Left kidney (tissue), 2 donors: ENCODE results near the gene MPP7. TPM values are rescaled to one million over a fixed set of nuclear protein-coding genes. Genes with fewer than 3 reads are reported as not detected.

Source experiments
- DNase-seq: peaks from one replicate; pipeline ENCODE4 v3.0.0-alpha.2; 2013
- polyA plus RNA-seq: library from polyadenylated mRNA; unstranded; fragments of 120-200 nt; gene quantifications from one replicate; pipeline ENCODE4 v1.2.1, GENCODE V29; 2013; ENCODE audit not compliant: insufficient read length

MPP7 gene
- polyA plus RNA-seq, 1 donor: 8.8 TPM

DNA sequence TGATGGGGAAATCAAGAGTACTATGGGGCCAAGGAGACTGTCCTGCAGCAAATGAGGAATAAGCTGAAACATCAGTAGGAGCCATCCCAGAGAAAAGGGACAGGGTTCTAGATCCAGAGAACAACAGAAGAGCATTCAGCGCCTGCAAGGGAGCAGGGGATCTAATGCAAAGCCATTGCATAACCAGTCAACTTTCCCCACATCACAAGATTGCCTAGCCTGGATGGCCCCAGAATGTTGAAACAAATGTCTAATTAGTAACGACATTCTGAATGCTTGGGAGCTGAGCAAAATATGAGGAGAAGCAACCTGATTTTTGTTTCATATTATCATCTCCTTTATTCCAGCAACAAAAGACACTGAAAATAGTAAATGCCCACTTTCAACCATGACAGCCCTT is 2.7 kb upstream of the MPP7 start:
- DNase-seq: no peak

DNA sequence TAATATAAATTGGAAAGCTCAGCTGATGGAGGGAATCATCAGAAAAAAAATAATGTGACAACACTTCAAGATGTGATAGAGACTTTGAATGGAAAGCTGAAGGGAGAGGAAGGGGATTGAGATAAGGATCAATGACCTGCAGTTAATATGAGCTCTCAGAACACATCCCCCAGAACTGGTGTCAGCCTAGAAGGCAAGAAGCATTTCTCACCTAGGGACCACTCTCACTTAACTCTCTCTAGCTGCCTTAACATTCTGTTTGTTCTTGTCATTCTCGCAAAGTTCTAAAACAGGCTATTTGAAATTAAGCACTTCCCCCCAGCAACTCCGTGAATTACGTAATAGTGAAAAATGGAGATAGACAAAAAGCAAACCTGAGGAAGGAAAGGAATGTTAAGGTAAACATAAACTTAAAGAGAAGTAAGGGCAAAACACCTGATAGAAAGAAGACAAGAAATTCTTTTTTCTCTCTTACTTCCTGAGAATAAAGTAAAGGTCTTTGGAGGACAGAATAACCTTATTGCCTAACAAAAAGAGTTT is 1.2 kb upstream of the MPP7 start:
- DNase-seq: no peak

DNA sequence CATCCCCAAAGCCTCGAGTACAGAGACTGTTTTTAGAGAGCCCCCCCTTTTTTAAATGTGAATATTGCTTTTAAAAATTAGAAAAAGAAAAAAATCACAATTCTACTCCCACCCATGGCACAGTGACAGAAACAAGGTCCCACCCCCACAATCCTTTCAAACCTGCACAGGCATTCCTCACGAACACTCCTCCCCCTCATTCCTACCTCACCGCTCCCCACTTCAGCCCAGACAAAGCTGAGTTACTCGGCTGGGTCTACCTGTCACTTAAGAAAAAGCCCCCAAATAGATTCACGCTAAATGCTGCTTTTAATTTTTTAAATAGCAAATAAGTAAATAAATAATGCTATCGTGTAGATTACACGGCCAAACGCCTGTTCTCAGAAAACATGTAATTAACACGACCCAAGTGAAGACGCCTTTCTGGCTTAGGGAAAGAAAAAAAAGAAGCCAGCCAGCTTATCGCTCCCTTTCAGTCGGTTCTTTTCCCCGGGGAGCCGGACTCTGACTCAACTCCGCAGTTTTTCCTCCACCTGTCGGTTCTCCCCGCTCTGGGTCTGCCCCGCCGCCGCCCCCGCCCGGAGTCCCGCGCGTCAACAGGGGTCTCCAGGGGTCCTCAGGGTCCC is 739 bp downstream of the MPP7 start:
- peak; percentile 42 for DNase-seq

DNA sequence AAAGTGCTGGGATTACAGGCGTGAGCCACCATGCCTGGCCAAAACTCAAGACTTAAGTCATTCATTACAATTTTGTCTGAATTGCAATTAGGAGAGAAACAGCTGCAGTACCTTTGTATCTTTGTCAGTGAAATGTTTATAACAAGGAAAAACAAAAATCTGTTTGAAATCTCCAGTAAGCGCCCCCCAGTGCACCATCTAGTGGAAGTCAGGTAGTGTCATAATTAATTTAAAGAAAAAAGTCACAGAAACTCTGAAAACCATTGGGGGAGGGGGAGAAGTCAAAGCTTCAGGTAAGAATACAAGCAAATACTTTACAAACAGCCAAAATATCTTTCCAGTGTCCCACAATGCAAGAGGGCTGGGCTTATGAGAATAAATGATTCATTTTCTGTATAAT is 2.8 kb downstream of the MPP7 start:
- no peak for DNase-seq

DNA sequence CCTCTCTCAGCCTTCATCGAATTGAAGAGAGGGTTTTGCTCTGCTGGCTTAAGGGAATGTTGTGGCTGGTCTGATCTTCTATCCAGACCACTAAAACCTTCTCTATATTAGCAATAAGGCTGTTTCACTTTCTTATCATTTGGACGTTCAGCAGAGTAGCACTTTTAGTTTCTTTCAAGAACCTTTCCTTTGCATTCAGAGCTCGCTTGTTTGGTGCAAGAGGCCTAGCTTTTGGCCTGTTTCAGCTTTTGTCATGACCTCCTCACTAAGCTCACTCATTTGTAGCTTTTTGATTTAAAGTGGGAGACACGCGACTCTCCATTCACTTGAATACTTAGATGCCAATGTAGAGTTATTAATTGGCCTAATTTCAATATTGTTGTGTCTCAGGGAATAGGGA is 3.9 kb downstream of the MPP7 start:
- DNase-seq: no peak

DNA sequence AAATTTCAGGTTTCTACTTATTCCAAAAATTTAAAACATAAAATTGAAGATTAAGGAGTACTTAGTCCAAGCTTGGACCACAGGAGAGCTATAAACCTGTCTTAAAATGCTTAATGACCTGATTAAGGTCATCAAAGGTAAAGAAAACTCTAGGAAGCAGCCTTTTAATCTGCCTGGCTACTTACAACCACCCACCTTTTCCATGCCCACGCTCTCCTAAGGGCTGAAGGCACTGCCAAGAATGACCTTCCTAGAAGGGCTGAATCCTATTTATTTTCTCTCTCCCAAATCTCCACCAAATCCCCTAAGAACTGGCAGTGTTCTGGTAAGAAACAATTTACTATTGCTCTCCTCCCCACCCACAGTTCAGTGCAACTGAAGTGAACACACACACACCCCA is 6.8 kb downstream of the MPP7 start:
- DNase-seq: no peak

DNA sequence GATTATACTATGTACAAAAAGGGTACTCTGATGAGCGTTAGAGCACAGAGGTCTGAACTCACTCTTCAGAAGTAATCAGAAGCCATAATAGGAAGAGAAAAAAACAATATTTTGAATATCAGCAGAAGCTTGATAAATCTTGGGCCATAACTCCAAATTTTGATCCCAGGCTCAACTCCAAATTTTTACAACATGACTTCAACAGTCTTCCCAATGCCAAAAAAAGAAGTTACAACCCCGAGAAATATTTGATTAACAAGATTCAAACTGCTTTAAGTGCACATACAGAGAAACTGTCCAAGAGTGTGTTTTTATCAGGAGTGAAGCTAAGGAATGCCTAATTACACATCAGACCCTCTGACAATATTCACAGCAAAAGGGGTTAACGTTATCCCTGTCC is 7.5 kb downstream of the MPP7 start:
- DNase-seq: no peak

DNA sequence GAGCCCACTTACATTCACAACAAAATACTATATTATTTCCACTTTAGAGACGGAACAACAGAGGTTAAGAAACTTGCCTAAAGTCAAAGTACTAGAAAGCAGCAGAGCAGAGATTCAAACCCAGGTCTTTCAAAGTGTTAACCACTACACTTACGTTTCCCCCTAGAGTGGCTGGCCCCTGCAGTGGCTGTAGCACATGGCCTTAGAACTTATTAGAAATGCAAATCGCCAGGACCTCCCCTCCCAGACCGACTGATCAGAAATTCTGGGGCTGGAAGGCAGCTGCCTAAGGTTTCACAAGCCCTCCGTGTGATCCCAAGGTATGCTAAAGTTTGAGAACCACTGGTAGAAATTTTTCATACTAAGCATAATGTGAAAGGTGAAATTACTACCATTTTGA is 8.1 kb downstream of the MPP7 start:
- DNase-seq: no peak

DNA sequence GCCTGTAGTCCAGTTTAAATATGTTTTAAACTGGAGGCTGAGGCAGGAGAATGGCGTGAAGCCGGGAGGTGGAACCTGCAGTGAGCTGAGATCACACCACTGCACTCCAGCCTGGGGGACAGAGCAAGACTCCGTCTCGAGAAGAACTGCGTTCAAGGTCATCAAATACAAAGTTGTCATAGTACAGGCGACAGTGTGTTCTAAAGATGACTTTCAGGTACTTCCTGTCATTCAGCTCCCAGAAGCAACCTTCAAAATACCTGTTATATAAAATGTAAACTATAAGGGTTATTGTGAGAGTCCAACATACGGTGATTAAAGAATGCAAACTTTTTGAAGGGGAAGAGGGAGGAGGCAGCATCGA is 8.7 kb downstream of the MPP7 start:
- no peak for DNase-seq

DNA sequence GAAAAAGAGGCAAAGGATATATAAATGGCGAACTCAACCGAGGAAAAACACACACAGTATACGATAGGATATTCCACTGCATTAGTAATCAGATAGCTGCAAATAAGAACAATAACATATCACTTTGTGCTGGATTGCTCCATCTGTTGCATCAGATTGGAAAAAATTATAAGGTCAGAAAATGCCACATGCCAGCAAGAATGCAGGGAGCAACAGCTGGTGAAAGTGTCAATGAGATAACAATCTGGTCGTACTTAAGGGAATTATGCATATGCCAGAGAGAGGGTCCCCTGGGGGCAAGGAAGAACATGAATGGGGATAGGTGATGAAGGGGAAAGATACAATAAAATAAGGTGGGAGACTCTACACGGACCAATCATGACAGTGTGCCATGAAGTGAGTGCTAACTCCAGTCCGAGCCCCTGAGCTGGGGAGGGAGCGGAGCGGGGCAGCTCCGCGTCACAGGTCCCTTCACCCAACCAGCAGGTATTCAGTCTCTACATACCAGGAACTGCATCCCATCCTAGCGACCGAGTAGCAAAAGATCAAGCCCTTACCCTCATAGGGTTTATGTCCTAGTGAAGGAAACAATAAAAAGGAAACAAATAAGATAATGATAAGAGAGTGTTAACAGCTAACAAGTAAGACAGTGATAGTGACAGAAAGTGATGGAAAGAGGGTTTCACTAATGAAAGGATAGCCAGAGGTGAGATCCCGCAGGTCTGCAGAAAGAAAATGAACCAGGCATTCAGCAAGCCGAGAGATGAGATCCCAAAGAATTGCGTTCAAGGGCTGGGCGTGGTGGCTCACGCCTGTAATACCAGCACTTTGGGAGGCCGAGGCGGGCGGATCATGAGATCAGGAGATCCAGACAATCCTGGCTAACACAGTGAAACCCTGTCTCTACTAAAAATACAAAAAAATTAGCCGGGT is 9.4 kb downstream of the MPP7 start:
- DNase-seq: no peak

DNA sequence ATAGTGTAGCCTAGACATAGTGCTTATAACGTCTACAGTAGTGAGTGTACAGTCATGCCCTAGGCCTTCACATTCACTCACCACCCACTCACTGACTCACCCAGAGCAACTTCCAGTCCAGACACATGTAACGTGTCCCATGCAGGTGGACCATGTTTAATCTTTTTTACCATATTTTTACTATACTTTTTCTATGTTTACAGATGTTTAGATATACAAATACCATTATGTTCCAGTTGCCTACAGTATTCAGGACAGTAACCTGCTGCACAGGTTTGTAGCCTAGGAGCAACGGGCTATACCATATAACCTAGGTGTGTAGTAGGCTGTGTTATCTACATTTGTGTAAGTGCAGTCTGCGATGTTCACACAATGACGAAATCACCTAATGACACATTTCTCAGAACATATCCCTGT is 11.0 kb downstream of the MPP7 start:
- DNase-seq: no peak

DNA sequence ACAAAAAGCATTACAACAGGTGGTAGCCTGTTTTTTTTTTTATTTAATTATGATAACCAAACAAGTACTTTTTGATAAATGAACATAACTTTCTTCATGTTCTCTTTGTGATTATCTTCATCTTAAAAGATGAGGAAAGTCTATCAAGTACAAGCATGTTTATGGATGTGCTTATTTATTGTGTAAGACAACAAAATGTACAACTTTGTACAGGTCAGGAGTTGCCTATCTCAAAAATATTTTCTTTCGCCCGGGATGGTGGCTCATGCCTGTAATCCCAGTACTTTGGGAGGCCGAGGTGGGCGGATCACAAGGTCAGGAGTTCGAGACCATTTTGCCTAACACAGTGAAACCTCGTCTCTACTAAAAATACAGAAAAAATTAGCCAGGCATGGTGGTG is 17.0 kb downstream of the MPP7 start:
- no peak for DNase-seq

DNA sequence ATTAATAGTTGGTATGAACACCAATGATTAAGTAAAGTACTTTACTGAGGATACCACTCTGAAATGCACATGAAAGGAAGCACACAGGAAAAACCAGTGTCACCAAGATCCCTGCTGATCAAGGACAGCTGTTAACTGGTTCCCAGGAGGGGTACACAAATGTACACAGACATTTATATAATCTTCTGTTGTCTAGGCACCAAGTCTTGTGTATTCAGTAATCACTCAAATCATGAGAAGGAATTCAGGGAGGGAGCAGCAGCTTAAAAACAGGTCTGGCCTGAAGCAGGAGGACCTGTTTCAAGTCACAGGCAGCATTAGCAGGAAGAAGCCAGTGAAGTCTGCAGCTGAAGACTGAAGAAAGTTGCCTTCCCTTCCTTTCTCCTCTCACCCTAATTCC is 18.7 kb downstream of the MPP7 start:
- DNase-seq: no peak

DNA sequence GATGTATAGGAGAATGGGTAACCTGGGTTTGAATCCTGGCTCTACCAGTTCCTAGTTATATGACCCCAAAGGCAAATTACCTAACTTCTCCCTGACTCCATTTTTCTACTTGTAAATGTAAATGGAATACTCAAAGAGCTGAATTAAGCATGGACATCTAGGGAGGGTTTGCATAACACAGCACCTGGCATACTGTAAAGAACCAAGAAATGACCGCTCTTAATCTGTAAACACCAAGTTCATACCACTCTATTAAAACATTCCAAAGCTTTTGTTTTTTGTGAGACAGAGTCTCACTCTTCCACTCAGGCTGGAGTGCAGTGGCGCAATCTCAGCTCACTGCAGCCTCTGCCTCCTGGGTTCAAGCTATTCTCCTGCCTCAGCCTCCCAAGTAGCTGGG is 19.6 kb downstream of the MPP7 start:
- DNase-seq: no peak

DNA sequence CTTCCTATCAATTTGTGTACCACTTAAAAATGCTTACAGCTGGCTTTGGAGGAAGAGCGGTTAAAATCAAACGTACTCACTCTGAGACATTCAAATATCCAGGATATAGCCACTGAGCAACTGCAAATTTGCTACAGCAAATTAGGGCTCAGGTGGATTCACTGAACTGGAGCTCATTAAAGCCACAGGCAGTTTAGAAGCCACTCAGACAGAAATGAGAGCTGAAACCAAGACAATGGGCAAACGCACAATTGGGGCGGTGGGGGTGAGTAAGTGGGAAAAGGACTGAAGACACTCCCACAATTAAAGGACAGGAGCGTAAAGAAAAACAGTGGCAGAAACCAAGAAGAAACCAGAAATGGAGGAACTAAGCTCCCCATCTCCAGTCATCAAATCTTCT is 20.5 kb downstream of the MPP7 start:
- DNase-seq: peak; percentile 10

DNA sequence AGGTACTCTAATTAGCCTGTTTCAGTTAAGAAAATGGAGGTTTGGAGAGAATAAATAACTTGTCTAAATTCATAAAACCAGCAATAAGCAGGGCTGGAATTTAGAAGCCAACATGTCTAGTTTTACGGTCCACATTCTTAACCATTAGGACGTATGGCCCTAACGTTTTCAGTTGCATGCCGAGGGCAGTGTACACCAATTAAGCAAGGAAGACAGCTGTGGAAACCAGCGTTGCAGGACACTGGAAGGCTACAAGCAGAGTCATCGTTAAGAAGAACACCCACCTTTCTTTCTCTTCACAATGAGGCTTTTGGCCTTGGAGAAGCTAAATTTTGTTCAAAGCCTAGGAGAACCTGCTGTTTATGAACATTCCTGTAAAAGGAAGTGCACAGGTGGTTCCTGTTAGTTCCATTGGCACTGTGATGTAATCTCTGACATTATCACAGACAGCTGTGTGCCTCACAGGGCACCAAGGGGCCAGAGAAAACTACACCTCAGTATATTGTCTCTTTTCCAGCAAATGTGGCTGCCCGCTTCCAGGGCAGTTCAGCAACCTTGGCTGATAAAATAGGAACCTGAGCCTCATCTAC is 21.0 kb downstream of the MPP7 start:
- peak; percentile 13 for DNase-seq

DNA sequence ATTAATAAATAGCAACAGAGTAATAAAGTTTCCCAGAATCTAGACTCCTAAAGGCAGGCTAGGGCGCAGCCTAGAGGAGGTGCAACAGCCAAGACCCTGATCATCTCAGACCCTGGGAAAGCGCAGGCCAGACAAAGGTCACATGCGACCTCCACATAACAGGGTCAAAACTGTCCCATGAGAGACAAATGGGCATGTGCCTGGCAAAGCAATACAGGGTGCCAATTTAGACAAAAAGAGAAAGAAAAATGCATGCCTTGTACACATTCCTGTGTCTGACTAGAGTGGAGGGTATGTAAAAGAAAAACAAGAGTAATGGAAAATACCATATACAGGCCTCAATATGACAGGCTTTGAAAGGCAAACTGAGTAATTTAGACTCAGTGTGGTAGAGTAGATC is 22.2 kb downstream of the MPP7 start:
- no peak for DNase-seq

DNA sequence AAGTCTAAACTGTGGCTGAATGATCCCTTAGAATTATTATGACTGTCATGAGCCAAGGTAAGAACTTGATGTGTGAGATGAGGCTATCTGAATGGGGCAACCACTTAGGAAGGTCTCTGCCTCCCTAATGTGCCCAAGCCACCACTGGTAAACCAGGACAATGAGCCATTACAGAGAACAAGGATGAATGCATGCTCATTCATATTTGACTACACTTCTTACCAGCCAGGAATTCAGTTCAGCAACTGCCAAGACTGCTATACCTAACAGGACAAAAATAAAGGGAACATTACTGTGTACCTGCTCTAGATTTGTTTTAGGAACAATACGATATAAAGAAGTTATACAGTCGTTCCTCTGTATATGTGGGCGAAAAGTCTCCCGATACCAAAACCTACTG is 23.0 kb downstream of the MPP7 start:
- DNase-seq: no peak

DNA sequence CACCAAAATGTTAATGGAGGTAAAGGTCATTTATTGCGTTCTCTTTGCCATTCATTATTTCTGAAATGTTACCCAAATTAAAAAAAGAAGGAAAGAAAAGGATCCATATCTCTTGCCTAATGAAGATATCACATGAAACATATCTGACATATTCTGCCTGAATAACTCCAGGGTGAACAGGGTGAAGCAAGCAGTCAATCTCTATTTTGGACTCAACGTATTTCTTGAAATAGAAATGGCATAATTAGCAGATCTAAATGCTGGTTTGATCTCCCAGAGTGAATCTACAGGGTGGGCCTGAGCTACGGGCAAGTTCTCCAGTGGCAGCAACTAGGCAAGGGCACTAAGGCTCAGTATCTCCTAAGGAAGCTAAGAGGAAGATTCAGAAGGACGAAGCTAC is 24.0 kb downstream of the MPP7 start:
- no peak for DNase-seq

DNA sequence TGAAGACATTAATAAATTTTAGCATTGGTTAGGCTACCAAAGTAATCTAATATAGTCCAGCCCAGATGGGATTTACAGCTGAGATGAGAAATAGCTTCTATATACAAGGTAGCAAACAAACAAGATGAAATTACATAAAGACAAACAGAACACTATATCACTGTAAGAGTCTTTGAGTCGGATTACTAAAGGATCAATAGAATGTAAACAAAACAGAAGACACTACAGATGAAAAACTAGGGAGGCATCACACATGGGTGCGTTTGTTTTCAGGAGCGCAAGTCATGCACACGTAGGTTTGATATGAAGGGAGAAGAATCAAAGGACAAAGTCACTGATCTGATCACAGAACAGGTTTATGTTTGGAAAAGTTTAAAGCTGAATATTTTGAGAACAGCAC is 26.5 kb downstream of the MPP7 start:
- no peak for DNase-seq

DNA sequence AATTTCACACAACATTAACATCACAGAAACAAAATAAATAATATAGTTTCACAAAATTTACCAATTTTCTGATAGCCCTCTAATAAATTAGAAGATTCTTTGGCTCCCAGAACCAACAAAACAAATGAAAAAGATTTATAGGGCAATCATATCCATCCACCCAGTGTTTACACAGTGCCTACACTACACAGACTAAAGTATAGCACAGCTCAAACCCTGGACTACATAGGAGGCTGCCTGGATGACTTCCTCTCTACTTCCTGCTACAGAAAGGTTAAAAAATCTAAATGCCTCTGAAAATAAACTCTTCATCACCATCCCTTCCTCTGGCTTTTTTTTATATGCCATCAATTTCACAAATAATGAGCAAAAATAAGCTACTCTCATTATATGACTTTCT is 28.4 kb downstream of the MPP7 start:
- DNase-seq: no peak

DNA sequence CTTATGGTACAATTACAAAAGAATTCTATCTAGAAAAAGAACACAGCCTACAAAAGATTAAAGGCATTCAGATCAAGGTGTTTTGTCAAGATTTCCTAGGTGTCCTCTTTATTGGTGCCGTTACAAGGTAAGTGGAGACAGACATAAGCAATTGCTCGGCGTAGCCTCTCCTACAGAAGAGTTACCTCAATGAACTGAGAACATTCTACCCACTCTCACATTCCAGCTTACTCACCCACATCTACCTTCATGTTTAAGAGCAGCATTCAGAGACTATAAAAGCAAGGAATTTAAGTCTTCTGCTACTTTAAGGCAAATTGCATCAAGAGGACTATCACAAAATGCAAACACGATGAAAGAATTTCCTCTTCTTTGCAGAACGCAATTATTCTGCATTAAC is 29.5 kb downstream of the MPP7 start:
- no peak for DNase-seq

DNA sequence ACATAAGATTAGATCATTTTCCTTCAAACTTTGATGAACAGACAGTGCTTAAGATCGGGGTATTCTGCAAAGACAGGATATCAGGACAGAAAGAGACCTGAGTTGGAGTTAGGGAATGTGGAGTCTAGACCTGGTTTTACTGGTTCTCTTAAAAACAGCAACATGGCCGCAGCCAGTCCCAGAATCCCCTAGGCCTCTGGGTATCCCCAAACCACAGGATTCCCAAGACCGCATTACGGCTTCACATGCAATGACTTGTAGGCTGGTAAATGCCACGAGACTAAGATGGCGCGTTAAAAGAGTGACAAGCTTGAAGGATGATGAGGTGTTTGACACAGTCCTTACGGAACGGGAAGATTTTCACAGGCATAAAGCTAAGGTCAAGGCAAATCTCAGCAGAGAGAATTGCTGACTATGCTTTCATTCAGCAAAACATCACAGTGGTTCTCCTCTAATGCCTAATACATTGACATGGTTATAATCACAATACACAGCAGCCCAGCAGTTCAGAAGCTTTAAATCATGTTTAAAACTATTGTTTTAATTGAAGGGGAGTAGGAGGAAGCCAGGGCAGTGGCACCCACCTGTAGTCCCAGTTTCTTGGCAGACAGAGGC is 32.9 kb downstream of the MPP7 start:
- no peak for DNase-seq
